Kidney (tissue), 14 donors: Measurements from ENCODE around the gene PRKCE. TPM values are rescaled to one million over a fixed set of nuclear protein-coding genes. Genes with fewer than 3 reads are reported as not detected.

ENCODE experiments used
- DNase-seq, 5 donors: peaks; one replicate each; pipeline ENCODE4 v3.0.0-alpha.2; 2013 to 2020
- FAIRE-seq: peaks from 2 replicates; lab custom pipeline; 2012; peaks lifted over from hg19 to GRCh38; lab: Jason Lieb, UNC
- H3K27ac ChIP-seq, 2 donors: one replicate each; pipeline ENCODE4 v1.7.0; 2013; ENCODE audit warnings: low read depth in 2 of 2, low read length in 2 of 2, inconsistent platforms in 1 of 2
- H3K27me3 ChIP-seq: one replicate; pipeline ENCODE4 v1.7.1; 2013; ENCODE audit warnings: low read length, inconsistent platforms; ENCODE audit not compliant: control insufficient read depth, insufficient read depth
- H3K36me3 ChIP-seq, 3 donors: one replicate each; pipeline versions ENCODE4 v1.7.0 to v1.7.1; 2013; ENCODE audit warnings: low read length in 3 of 3, control low read depth in 1 of 3, inconsistent platforms in 1 of 3; ENCODE audit not compliant: insufficient read depth in 3 of 3, control insufficient read depth in 2 of 3
- H3K4me1 ChIP-seq, 3 donors: one replicate each; pipeline versions ENCODE4 v1.7.0 to v1.7.1; 2013; ENCODE audit warnings: low read length in 3 of 3, inconsistent platforms in 1 of 3, low read depth in 1 of 3; ENCODE audit not compliant: control insufficient read depth in 2 of 3, insufficient read depth in 2 of 3
- H3K4me3 ChIP-seq, 3 donors: one replicate each; pipeline versions ENCODE4 v1.7.0 to v1.8.1; 2013; ENCODE audit warnings: low read length in 3 of 3, control low read depth in 1 of 3, inconsistent platforms in 1 of 3
- H3K9ac ChIP-seq, 3 donors: one replicate each; pipeline versions ENCODE4 v1.7.0 to v1.7.1; 2013; ENCODE audit warnings: low read length in 3 of 3, control low read depth in 1 of 3, inconsistent platforms in 1 of 3
- H3K9me3 ChIP-seq, 3 donors: one replicate each; pipeline versions ENCODE4 v1.7.0 to v1.7.1; 2013; ENCODE audit warnings: low read length in 3 of 3, control low read depth in 1 of 3, inconsistent platforms in 1 of 3; ENCODE audit not compliant: control insufficient read depth in 2 of 3, insufficient read depth in 1 of 3
- CTCF ChIP-seq: IDR thresholded peaks from 3 replicates; pipeline ENCODE4 v1.5.1; 2012; ENCODE audit warnings: mild to moderate bottlenecking, moderate library complexity, borderline replicate concordance; ENCODE audit not compliant: insufficient read depth; ENCODE audit errors: extremely low read depth
- intact Hi-C: fragments of 100-400 bp; cut with DNase I; formaldehyde crosslinking; loops from one replicate; pipeline ENCODE4 v1.11.1; 2022
- polyA plus RNA-seq: library from polyadenylated mRNA; stranded (reverse); fragments of 350-450 nt; fragmentation: Illumina TruSeq; extraction: RNeasy Lipid Tissue Mini Kit (QIAGEN cat#74804); gene quantifications from one replicate; pipeline ENCODE4 v1.2.3, GENCODE V29; 2014; ENCODE audit warnings: low read depth, low replicate concordance; ENCODE audit not compliant: insufficient read depth
- total RNA-seq: library from RNA; stranded (reverse); fragmentation: NEBNext Ultra II Directional; extraction: Animal tissue kit (Norgen Biotek cat#: 25700); gene quantifications from one replicate; pipeline ENCODE4 v1.2.1, GENCODE V29; 2021
- donor health status: control.
- donor health status: control.
- donor health status: control.
- donor health status: control.
- donor health status: control.
- donor health status: DM: yes; HTN: yes; CAD: no.
- donor health status: Normal renal cell carcinoma (clear cell type).

The PRKCE gene
- total and polyA plus RNA-seq, 2 donors from 2014 or later, result 11.1 to 27.3 TPM

- no peak for DNase-seq
- H3K27ac ChIP-seq, result no peak overlapping the region
- H3K9me3 ChIP-seq, result no peaks in the 10 kb centered on the region
- H3K4me3 ChIP-seq, result no peak overlapping the region
- intact Hi-C loops, result no loop called here
- H3K9ac ChIP-seq, result no peak overlapping the region
- TF ChIP-seq CTCF, result no peak
- no peaks in the 10 kb centered on the region for H3K4me1 ChIP-seq
- FAIRE-seq, result no peak
- peaks cover 0 to 5% (median 0%) of the 10 kb centered on the region in 3 donors for H3K36me3 ChIP-seq
- no peaks in the 10 kb centered on the region for H3K27me3 ChIP-seq
These were observed 536.7 kb downstream of the PRKCE start for GRCh38 chr2:46188041-46188716.

- Histone ChIP-seq H3K9ac (no peak overlapping the region), H3K36me3 (no peaks in the 10 kb centered on the region), H3K4me1 (peaks cover 0 to 6% (median 5%) of the 10 kb centered on the region in 3 donors), H3K9me3 (no peaks in the 10 kb centered on the region), H3K27ac (no peak overlapping the region), H3K27me3 (no peaks in the 10 kb centered on the region), H3K4me3 (no peak overlapping the region)
- no peak for FAIRE-seq
- TF ChIP-seq CTCF, result no peak
- DNase-seq, result no peak
- intact Hi-C loops, result no loop called here
These were observed 541.9 kb downstream of the PRKCE start for GRCh38 chr2:46193356-46193755.

GRCh38 chr2:46193855-46194254, 542.4 kb downstream of the PRKCE start:
- DNase-seq (no peak), FAIRE-seq (no peak)

More at GRCh38 chr2:46193855-46194254, 542.4 kb downstream of the PRKCE start:
- Histone ChIP-seq H3K9me3 (no peaks in the 10 kb centered on the region), H3K27ac (no peak overlapping the region), H3K4me3 (no peak overlapping the region), H3K27me3 (no peaks in the 10 kb centered on the region), H3K4me1 (peaks cover 0 to 8% (median 6%) of the 10 kb centered on the region in 3 donors), H3K9ac (no peak overlapping the region), H3K36me3 (no peaks in the 10 kb centered on the region)
- intact Hi-C loops, result no loop called here
- no peak for TF ChIP-seq CTCF
